ENCODE data around the gene EMILIN1. TPM values are rescaled to one million over a fixed set of nuclear protein-coding genes. Genes with fewer than 3 reads are reported as not detected.

EMILIN1 gene
- 196 and 328 TPM in 2 replicates for total RNA-seq

DNA sequence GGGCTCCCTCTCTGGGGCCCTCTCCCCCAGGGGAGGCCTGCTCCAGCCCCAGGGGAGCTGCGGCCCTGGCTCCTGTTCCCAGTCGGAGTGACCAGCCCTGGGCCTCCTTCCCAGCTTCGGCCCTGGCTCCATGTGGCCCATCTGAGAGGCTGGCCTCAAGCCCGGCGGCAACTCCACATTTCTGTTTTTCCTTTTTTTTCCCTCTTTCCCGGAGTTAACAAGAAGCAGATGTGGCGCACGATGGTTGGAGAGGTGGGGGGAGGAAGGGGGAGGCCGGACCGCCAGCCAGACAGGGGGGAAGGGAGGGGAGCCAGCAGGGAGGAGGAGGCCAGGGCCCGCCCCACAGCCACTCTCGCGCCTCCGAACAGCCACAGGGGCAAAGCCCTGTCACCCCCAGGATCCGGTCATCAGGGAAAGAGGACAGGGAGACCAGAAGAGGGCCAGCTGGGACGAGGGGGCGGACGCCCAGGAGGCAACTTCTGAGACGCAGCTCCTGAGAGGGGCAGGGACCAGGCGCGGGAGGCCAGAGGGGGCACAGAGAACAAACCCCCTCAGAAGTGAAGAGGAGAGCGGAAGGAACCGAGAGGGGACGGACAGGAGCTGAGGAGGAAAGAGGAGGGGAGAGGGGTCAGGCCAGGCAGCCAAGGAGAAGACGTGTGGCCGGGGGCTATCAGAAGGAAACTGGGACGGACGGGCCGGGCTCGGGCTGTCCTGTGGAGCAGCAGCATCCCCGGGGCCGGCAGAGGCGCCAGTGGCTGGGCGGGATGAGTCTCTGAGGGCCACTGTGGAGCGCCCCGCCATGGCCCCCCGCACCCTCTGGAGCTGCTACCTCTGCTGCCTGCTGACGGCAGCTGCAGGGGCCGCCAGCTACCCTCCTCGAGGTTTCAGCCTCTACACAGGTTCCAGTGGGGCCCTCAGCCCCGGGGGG is at the start of gene EMILIN1:
Gene EMILIN1 (plus strand): TSS at position 349 of the 928 bp plus-strand sequence. CDS start 451 bp downstream, at position 800.

GRCh38 chr2:27032495-27033252 is 45.7 kb upstream of the EMILIN1 start, which contains the start of gene TMEM214:
Gene TMEM214 (plus strand): TSS chr2:27032965. CDS start chr2:27033016, 51 bp downstream.

GRCh38 chr2:27050996-27051901 is 27.2 kb upstream of the EMILIN1 start, which contains the start of gene AGBL5:
Gene AGBL5 (plus strand): TSS chr2:27051668. CDS start chr2:27052959, 1,291 bp downstream.

DNA sequence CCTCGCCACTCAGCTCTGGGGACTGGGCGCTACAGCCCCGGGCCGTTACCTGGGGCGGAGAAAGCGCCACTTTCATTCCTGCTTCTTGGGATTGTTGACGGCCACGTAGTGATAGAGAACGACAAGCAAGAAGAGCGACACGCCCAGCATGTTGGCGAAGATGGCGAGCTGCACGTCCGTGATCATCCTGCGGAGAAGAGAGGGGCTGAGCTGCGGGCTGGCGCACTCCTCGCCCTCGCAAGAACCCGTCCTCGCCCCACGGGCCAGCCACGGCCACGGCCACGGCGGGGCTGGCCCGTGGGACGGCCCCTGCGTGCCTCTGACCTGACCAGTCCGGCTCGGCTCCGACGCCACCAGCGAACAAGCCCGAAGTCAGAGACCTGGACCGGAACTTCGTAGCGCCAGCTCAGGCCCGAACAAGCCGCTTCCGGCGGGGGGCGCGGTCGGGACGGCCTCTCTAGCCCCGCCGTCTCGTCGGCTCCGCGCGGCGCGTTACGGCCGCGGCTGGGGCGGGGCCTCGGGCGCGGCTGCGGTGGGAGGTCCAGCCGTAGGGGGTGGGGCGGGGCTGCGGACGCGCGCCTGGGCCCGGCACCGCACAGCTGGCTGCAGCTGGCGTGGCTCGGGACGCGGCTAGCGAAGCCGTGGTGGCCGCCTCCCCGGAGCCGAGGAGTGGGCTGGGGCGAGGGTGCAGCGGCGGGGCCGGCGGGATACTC is 7.0 kb upstream of the EMILIN1 start, which contains the start of gene OST4:
Gene OST4 (minus strand): TSS at position 378 of the 713 bp plus-strand sequence.

GRCh38 chr2:27086724-27087593 is 8.5 kb downstream of the EMILIN1 start, which contains the start of gene KHK:
Gene KHK (plus strand): TSS chr2:27086772. CDS start chr2:27087260, 488 bp downstream.

GRCh38 chr2:27118525-27119329 is 40.3 kb downstream of the EMILIN1 start, which contains the start of gene CGREF1:
Gene CGREF1 (minus strand): TSS chr2:27119128. CDS start chr2:27104366, 14,762 bp downstream.

GRCh38 chr2:27123302-27124150 is 45.1 kb downstream of the EMILIN1 start, which contains the start of gene ABHD1:
Gene ABHD1 (plus strand): TSS chr2:27123815. CDS start chr2:27123949, 134 bp downstream.

DNA sequence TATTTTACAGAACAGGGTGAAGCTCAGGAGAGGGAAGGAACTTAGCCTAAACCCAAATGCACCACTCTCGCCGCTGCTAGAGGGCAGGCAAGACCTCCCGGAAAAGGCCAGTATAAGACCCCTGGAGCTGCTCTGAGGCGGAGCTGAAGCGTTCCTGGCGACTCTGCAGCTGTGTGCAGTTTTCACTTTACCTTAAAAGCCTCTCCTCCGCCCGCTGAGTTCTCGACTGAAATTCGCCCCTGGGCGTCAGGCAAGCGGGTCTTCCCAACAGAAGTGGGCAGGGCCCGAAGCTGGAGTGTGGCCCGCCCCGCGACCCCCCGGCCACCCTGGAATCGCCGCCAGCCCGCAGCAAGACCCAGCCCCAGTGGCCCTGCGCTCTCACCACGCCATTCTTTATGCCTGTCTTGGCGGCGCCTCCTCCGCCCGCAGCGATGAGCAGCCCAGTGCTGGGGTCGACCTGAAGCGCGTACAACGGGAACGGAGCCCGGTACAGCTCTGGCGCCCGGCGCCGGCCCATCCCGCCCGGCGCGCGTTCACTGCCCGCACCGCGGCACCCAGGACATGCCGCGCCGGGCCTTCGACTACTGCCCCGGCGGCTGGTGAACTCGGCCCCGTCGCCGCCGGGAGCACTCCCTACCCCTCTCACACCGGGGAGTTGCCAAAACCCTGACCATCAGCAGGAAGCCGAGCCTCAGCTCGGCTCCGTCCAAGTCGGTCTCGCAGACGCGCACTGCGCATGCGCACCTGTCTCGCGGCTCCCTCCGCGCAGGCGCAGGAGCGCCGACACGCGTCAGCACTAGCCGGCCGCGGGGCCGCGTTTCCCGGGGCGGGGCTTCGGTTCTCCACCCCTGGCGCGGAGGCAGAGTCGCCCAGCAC is 55.7 kb downstream of the EMILIN1 start, which contains the start of gene PREB:
Gene PREB (minus strand): TSS at position 732 of the 876 bp plus-strand sequence. CDS start 215 bp downstream, at position 517.

Other genes starting within 250 kb of the EMILIN1 start
- gene DPYSL5, start 230.5 kb upstream of the EMILIN1 start, total RNA-seq: not detected in 2 replicates
- gene MAPRE3, start 108.0 kb upstream of the EMILIN1 start, total RNA-seq: 6.6 and 8.4 TPM in 2 replicates
- 38.7 and 45.9 TPM in 2 replicates for gene TMEM214, start 45.6 kb upstream of the EMILIN1 start, total RNA-seq
- gene AGBL5, start 26.9 kb upstream of the EMILIN1 start, total RNA-seq: 21.2 and 23.9 TPM in 2 replicates
- gene OST4, start 7.0 kb upstream of the EMILIN1 start, total RNA-seq: 224 and 453 TPM in 2 replicates
- 1.2 and 3.1 TPM in 2 replicates for gene KHK, start 8.2 kb downstream of the EMILIN1 start, total RNA-seq
- 1.4 and 6.2 TPM in 2 replicates for gene CGREF1, start 40.5 kb downstream of the EMILIN1 start, total RNA-seq
- gene ABHD1, start 45.2 kb downstream of the EMILIN1 start, total RNA-seq: under 0.01 TPM in 2 replicates
- 46.4 and 50.0 TPM in 2 replicates for gene PREB, start 56.0 kb downstream of the EMILIN1 start, total RNA-seq
- not detected in 2 replicates for gene PRR30, start 60.8 kb downstream of the EMILIN1 start, total RNA-seq
- not detected in 2 replicates for gene TCF23, start 70.4 kb downstream of the EMILIN1 start, total RNA-seq
- gene ATRAID, start 133.4 kb downstream of the EMILIN1 start, total RNA-seq: 140 and 237 TPM in 2 replicates
- 19.4 and 30.4 TPM in 2 replicates for gene SLC5A6, start 133.7 kb downstream of the EMILIN1 start, total RNA-seq
- 45.9 and 57.2 TPM in 2 replicates for gene CAD, start 138.8 kb downstream of the EMILIN1 start, total RNA-seq
- 0.66 and 0.87 TPM in 2 replicates for gene SLC30A3, start 184.4 kb downstream of the EMILIN1 start, total RNA-seq
- not detected in 2 replicates for gene DNAJC5G, start 196.8 kb downstream of the EMILIN1 start, total RNA-seq
- 0.33 and 0.37 TPM in 2 replicates for gene TRIM54, start 203.8 kb downstream of the EMILIN1 start, total RNA-seq
- gene UCN, start 229.8 kb downstream of the EMILIN1 start, total RNA-seq: 0.22 and 1.00 TPM in 2 replicates
- gene MPV17, start 244.5 kb downstream of the EMILIN1 start, total RNA-seq: 48.6 and 95.3 TPM in 2 replicates

Measured in uterine smooth muscle cell (primary cell).